NCI-H2196 (cell line): ENCODE data around the gene LASP1NB.
A peak's percentile ranks its signal among the peaks of the same experiment; 100 is the strongest.
"Not testable (repeated sequence)": the region's sequence is repeated elsewhere in the genome, so short reads cannot be mapped to it uniquely, and the experiment has no call there.

Source experiments
- DNase-seq: peaks from one replicate; lab custom pipeline; 2025; ENCODE audit not compliant: unreplicated experiment; lab: John Stamatoyannopoulos, UW

The LASP1NB gene

DNA sequence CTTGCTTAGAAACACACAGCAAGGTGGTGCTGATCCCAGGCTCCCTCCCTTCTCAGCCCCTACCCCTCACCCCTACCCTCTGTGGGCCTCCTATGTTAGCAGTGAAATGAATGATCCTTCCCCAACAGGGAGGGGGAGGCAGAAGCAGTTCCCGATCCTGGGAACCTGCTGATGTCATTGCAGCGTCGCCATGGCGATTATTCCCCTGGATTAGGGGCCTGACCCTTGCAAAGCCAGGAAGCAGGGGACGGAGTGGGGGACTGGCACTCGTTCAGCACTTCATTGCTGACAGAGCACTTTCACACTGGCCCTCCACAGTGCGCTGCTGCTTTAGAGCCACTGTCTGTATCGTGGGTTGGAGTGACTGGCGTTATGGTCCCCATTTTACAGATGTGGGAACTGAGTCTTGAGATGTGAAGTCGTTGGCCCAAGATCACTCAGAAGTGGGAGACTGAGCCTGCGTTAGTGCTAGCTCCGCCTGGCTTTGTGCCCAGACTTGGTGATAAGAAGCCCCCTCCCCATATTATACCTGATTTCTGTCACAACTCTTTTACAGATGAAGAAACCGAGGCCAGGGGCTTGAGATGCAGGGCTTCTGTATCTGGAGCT is 29.0 kb upstream of the LASP1NB start:
- DNase-seq = no peak

GRCh38 chr17:38897176-38897575 is 28.2 kb upstream of the LASP1NB start:
- no peak for DNase-seq

DNA sequence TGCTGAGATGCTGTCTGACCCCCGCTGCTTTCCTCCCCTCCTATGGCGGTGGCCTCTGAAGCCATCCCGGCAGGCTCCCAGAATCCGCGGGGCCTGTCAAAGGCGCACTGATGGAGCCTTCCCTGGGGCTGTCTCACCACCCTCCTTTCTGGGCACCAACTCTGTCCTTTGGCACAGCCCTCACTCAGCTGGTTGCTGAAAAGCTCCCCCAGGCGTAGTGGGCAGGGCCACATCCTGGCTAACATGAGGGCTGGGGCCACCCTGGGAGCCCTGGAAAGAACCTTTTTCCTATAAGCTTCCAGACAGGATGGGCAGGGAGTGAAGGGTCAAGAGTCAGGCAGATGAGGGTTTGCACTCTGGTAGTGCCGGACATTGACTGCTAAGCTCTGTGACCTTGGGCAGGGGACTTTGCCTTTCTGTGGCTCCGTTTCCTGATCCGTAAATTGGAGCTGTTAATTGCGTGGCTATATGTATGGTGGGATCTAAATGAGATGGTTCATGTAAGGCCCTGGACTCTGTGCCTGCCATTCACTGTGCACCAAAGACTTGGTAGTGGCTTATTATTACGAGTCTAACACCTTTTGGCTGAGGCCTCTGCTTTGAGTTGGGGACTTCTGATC is 27.6 kb upstream of the LASP1NB start:
- no peak for DNase-seq

GRCh38 chr17:38898291-38898679 is 27.1 kb upstream of the LASP1NB start:
- DNase-seq = no peak

DNA sequence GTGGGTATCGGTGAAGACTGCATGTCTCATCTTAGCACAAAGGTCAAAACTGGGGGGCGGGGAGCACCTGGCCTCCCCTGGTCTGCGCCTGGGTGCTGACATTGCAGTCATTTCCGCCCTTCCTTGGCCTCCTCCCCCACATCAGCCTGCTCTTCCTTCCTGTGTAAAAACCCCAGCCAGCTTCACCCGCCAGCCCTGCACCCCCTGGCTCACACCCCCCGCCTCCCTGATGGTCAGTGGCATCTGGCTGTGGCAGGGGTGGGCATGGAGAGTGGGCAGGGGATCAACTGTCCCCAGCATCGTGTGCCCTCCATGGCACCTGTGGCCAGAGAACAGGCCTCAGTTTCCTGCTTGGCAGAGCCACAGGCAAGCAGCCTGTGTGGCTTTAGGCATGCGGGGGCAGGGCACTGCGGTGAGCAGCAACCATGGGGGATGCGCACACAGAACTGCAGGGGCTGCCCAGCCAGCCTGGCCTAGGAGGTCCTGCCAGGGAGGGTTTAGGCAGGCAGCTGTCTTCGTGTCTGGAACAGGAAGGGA is 26.5 kb upstream of the LASP1NB start:
- DNase-seq = no peak

- DNase-seq = no peak
Measured at GRCh38 chr17:38899421-38899820, 26.0 kb upstream of the LASP1NB start.

DNA sequence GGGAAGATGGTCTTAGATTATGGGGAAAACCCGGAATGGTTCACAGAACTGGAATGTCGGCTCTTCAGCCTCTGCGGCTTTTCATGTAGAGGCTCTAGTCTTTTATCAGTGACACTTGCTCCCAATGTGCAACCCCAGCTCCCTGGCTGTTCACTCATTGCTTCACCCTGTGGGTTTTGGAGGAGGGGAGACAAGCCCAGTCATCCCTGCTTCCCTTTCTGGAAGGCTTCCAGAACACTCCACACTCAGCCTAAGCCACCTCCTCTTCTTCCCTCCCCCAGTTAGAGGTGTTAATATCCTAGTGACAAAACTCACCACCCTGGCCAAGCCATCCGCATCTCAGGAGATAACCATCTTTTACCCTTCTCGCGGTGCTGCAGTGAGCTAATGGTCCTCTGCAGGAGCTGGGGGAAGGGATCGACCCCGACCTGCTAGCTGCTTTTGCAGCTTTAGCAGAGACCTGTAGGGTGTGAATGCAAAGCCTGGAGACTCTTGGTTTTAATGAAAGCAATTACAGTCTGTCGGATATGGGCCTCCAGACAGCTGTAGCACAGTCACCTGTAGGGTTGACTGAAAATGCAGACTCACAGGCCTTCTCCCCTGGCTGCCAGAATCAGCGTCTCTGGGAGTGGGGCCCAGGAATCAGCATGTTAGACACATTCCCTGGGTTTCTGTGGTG is 24.3 kb upstream of the LASP1NB start:
- peak; percentile 32 for DNase-seq

DNA sequence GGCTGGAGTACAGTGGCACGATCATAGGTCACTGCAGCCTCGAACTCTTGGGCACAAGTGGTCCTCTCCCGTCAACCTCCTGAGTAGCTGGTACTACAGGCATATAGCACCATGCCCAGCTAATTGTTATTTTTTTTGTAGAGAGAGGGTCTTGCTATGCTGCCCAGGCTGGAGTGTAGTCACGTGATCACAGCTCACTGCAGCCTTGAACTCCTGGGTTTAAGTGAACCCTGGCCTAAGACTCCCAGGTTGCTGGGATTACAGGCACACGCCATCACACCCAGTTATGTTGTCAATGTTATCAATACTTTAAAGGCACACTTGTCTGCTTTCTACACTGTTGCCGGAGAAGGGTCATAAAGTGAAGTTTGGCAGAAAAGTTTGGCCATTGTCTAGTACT is 22.0 kb upstream of the LASP1NB start:
- no peak for DNase-seq

GRCh38 chr17:38904892-38905291 is 20.5 kb upstream of the LASP1NB start:
- no peak for DNase-seq

DNA sequence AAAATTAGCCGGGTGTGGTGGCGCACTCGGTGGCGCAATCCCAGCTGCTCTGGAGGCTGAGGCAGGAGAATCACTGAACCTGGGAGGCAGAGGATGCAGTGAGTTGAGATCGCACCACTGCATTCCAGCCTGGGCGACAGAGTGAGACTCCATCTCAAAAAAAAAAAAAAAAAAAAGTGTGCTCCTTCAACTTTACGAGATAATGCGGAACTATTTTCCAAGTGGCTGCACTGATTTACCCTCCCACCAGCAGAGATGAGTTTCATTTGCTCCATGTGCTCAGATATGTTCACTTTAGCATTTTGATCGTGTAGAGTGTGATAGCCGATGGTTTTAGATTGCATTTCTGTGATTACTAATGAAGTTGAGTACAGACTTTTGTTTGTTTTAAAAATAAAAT is 20.0 kb upstream of the LASP1NB start:
- no peak for DNase-seq

GRCh38 chr17:38906460-38907228 is 18.8 kb upstream of the LASP1NB start:
- no peak for DNase-seq

GRCh38 chr17:38907930-38908675 is 17.3 kb upstream of the LASP1NB start:
- DNase-seq = no peak

- no peak for DNase-seq
Measured at GRCh38 chr17:38908676-38909181, 16.7 kb upstream of the LASP1NB start.

DNA sequence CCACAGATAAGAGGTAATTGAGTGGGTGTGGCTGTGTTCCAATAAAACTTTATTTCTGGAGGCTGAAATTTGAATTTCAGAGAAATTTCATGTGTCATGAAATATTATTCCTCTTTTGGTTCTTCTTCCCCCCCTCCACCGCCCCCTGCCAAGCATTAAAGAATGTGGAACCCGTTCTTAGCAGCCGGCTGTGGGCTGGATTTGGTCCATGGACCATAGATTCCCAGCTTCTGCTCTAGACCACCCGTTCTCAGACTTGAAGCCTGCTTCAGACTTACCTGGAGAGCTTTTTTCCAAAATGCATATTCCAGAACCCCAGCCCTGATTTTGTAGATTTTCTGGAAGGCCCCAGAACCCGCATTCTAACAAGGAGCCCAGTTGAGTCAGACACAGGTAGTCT is 15.1 kb upstream of the LASP1NB start:
- no peak for DNase-seq

DNA sequence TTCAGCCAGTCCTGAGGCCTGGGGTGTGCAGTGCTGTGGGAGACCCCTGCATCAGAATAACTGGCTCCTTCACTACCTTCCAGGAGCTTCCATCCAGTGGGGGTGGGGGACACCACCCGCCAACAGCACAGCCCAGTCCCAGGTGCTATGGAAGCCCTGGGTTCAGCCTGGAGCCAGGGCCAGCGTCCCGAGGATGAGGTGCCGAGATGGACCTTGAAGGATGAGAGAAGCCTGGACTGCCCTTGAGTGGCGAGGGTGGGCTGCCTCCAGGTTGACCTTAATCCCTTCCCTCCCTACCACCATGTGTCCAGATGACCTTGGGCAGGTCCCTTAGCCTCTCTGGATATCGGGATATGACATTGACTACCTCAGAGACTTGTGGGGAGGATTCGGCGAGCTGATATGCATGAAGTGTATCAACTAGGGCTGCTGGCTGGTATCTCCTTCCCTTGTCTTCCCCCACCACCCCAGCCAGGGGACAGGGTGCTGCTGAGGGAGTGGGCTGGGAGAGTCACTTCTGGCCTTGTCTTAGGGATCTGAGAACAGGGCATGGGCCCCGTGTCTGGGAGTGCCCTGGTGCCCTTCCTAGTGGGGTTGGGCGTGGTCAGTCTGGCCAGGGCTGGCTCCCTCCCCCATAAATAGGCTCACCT is 14.2 kb upstream of the LASP1NB start:
- DNase-seq = no peak

- not testable (repeated sequence) for DNase-seq
Measured at GRCh38 chr17:38911731-38912081, 13.7 kb upstream of the LASP1NB start.

DNA sequence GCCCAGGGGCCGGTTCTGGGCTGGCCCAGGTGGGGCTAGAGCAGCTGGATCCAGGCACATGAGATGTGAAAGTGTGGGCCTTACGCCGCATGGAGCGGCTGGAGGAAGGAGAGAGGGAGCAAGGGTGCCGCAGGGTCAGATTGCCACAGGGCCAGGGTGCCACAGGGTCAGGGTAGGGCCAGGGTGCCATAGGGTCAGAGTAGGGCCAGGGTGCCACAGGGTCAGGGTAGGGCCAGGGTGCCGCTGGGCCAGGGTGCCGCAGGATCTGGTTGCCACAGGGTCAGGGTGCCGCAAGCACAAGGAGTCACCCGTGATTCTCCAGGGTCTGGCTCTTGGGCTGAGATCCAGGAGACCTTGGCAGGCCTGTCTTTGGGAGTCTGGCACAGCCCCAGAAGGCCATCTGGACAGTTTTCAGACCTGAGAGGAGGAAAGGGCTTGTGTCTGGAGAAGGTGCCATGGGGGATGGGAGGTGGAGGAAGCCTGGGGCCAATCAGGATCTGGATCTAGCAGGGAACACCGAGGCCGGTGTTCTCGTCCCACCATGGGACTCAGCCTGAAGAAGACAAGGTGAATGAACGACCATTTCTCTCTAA is 13.1 kb upstream of the LASP1NB start:
- no peak for DNase-seq

- no peak for DNase-seq
Measured at GRCh38 chr17:38914741-38915638, 10.4 kb upstream of the LASP1NB start.

DNA sequence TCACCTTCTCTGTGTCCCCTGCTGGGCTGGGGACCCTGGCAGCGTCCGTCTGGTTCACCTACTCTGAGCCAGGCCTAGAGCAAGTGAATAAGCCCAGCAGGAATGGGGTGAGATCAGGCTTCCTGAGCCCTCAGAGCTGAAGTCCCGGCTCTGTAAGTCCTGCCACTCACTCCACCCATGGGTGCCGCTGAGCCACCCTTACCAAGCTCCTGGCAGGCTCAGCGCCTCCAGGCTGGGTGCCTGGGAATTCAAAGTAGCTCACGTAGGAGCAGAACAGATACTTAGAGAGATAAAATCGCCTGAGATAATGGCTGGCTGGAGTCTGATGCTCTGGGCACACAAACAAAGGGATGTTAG is 9.8 kb upstream of the LASP1NB start:
- DNase-seq = no peak
